Thymus (tissue), 11 donors: ENCODE results near the gene IDE. TPM values are rescaled to one million over a fixed set of nuclear protein-coding genes. Genes with fewer than 3 reads are reported as not detected.
A peak's percentile ranks its signal among the peaks of the same experiment; 100 is the strongest.

ENCODE experiments used
- DNase-seq, 9 donors: peaks; one replicate each; pipeline ENCODE4 v3.0.0-alpha.2; 2013; ENCODE audit warnings: low spot score in 9 of 9, low read depth in 6 of 9, missing footprints in 1 of 9
- H3K27ac ChIP-seq, 2 donors: one replicate each; pipeline ENCODE4 v1.5.1; 2013; ENCODE audit warnings: control low read depth in 1 of 2, low read depth in 1 of 2, low read length in 1 of 2, mild to moderate bottlenecking in 1 of 2, moderate library complexity in 1 of 2
- H3K27me3 ChIP-seq, 2 donors: one replicate each; pipeline ENCODE4 v1.5.1; 2013; ENCODE audit warnings: low read length in 1 of 2; ENCODE audit not compliant: control insufficient read depth in 2 of 2, insufficient read depth in 1 of 2
- H3K36me3 ChIP-seq, 2 donors: one replicate each; pipeline ENCODE4 v1.5.1; 2013; ENCODE audit warnings: low read length in 1 of 2, mild to moderate bottlenecking in 1 of 2, moderate library complexity in 1 of 2; ENCODE audit not compliant: control insufficient read depth in 2 of 2, insufficient read depth in 2 of 2
- H3K4me1 ChIP-seq, 2 donors: one replicate each; pipeline ENCODE4 v1.5.1; 2013; ENCODE audit warnings: low read length in 2 of 2; ENCODE audit not compliant: control insufficient read depth in 2 of 2, insufficient read depth in 2 of 2
- H3K4me3 ChIP-seq, 2 donors: one replicate each; pipeline ENCODE4 v1.5.1; 2013; ENCODE audit warnings: low read length in 2 of 2, control low read depth in 1 of 2, mild to moderate bottlenecking in 1 of 2
- H3K9me3 ChIP-seq, 2 donors: one replicate each; pipeline ENCODE4 v1.5.1; 2013; ENCODE audit warnings: low read length in 1 of 2, mild to moderate bottlenecking in 1 of 2; ENCODE audit not compliant: control insufficient read depth in 2 of 2, insufficient read depth in 1 of 2
- WGBS: extraction: QIAGEN DNeasy Blood & Tissue Kit; methylation state at CpG from one replicate; pipeline ENCODE4 v1.1.7; 2013; 5-methylcytosine and 5-hydroxymethylcytosine counted together
- polyA plus RNA-seq: library from polyadenylated mRNA; stranded (reverse); fragments of 200-250 nt; gene quantifications from one replicate; pipeline ENCODE4 v1.2.3, GENCODE V29; 2013
- total RNA-seq: library from RNA; stranded (reverse); fragments of 120-200 nt; gene quantifications from one replicate; pipeline ENCODE4 v1.2.4, GENCODE V29; 2013
- donor health status: healthy.

Gene IDE
- total and polyA plus RNA-seq, 2 donors: 14.8 to 15.9 TPM

GRCh38 chr10:92527716-92528115 is 46.2 kb downstream of the IDE start:
- Histone ChIP-seq H3K4me1 (no peaks in the 10 kb centered on the region), H3K4me3 (no peak overlapping the region), H3K36me3 (peaks cover 0 to 6% of the 10 kb centered on the region in 2 donors), H3K9me3 (no peaks in the 10 kb centered on the region), H3K27me3 (no peaks in the 10 kb centered on the region), H3K27ac (no peak overlapping the region)
- no peak for DNase-seq
- WGBS: 96% methylated on average over 11 of the region's 11 CpGs

- 98% methylated on average over 3 of the region's 3 CpGs for WGBS
- H3K4me3 ChIP-seq: no peak overlapping the region
Measured at GRCh38 chr10:92523639-92524038, 50.3 kb downstream of the IDE start.

GRCh38 chr10:92517034-92517655 is 56.7 kb downstream of the IDE start:
- Histone ChIP-seq H3K27me3 (no peaks in the 10 kb centered on the region), H3K36me3 (peaks cover under 1 to 3% of the 10 kb centered on the region in 2 donors), H3K27ac (no peak overlapping the region), H3K4me1 (no peaks in the 10 kb centered on the region), H3K9me3 (no peaks in the 10 kb centered on the region), H3K4me3 (no peak overlapping the region)
- 64% methylated on average over 3 of the region's 3 CpGs for WGBS
- peak; percentile 44 to 88 (median 78) for DNase-seq

More at GRCh38 chr10:92523639-92524038, 50.3 kb downstream of the IDE start:
- Histone ChIP-seq H3K9me3 (no peaks in the 10 kb centered on the region), H3K27ac (no peak overlapping the region), H3K36me3 (peaks cover 0 to 3% of the 10 kb centered on the region in 2 donors), H3K27me3 (no peaks in the 10 kb centered on the region), H3K4me1 (no peaks in the 10 kb centered on the region)
- no peak for DNase-seq

GRCh38 chr10:92508866-92509265 is 65.0 kb downstream of the IDE start:
- WGBS: 97% methylated on average over 2 of the region's 2 CpGs
- peaks cover 10 to 37% of the 10 kb centered on the region in 2 donors for H3K36me3 ChIP-seq

GRCh38 chr10:92506336-92506735 is 67.6 kb downstream of the IDE start:
- DNase-seq: no peak
- no peak overlapping the region for H3K27ac ChIP-seq
- H3K4me3 ChIP-seq: no peak overlapping the region
- H3K36me3 ChIP-seq: peaks cover 6 to 30% of the 10 kb centered on the region in 2 donors
- no peaks in the 10 kb centered on the region for H3K4me1 ChIP-seq
- WGBS: 93% methylated on average over 2 of the region's 2 CpGs
- no peaks in the 10 kb centered on the region for H3K27me3 ChIP-seq
- no peaks in the 10 kb centered on the region for H3K9me3 ChIP-seq

More at GRCh38 chr10:92508866-92509265, 65.0 kb downstream of the IDE start:
- Histone ChIP-seq H3K4me3 (no peak overlapping the region), H3K27ac (no peak overlapping the region), H3K9me3 (no peaks in the 10 kb centered on the region), H3K4me1 (no peaks in the 10 kb centered on the region), H3K27me3 (no peaks in the 10 kb centered on the region)
- DNase-seq: no peak

- Histone ChIP-seq H3K4me1 (no peaks in the 10 kb centered on the region), H3K27me3 (no peaks in the 10 kb centered on the region), H3K9me3 (no peaks in the 10 kb centered on the region), H3K36me3 (peaks cover 6 to 30% of the 10 kb centered on the region in 2 donors), H3K27ac (no peak overlapping the region), H3K4me3 (no peak overlapping the region)
- 97% methylated on average over 5 of the region's 5 CpGs for WGBS
- DNase-seq: no peak
Measured at GRCh38 chr10:92505044-92505443, 68.8 kb downstream of the IDE start.

GRCh38 chr10:92502296-92502808 is 71.5 kb downstream of the IDE start:
- H3K27ac ChIP-seq: no peak overlapping the region
- WGBS: 98% methylated on average over 5 of the region's 5 CpGs
- H3K36me3 ChIP-seq: peaks cover 0 to 17% of the 10 kb centered on the region in 2 donors
- DNase-seq: no peak
- no peaks in the 10 kb centered on the region for H3K27me3 ChIP-seq
- no peaks in the 10 kb centered on the region for H3K9me3 ChIP-seq
- no peak overlapping the region for H3K4me3 ChIP-seq
- no peaks in the 10 kb centered on the region for H3K4me1 ChIP-seq

- H3K36me3 ChIP-seq: peaks cover 4 to 21% of the 10 kb centered on the region in 2 donors
- no peaks in the 10 kb centered on the region for H3K27me3 ChIP-seq
- WGBS: 98% methylated on average over 1 of the region's 1 CpG
Measured at GRCh38 chr10:92493362-92493761, 80.5 kb downstream of the IDE start.

GRCh38 chr10:92492748-92493240 is 81.1 kb downstream of the IDE start:
- H3K9me3 ChIP-seq: no peaks in the 10 kb centered on the region
- DNase-seq: no peak
- 96% methylated on average over 6 of the region's 6 CpGs for WGBS
- H3K36me3 ChIP-seq: peaks cover 8 to 27% of the 10 kb centered on the region in 2 donors
- no peak overlapping the region for H3K4me3 ChIP-seq
- H3K27ac ChIP-seq: no peak overlapping the region
- no peaks in the 10 kb centered on the region for H3K27me3 ChIP-seq
- no peaks in the 10 kb centered on the region for H3K4me1 ChIP-seq

More at GRCh38 chr10:92493362-92493761, 80.5 kb downstream of the IDE start:
- no peaks in the 10 kb centered on the region for H3K9me3 ChIP-seq
- H3K4me1 ChIP-seq: no peaks in the 10 kb centered on the region
- H3K4me3 ChIP-seq: no peak overlapping the region
- no peak for DNase-seq
- H3K27ac ChIP-seq: no peak overlapping the region
